NCI-H446 (cell line): ENCODE measurements around the gene BNIP2.
"Not testable (repeated sequence)": the region's sequence is repeated elsewhere in the genome, so short reads cannot be mapped to it uniquely, and the experiment has no call there.

ENCODE experiments used
- DNase-seq, 2 experiments: peaks; one replicate each; lab custom pipeline; 2025; lab: John Stamatoyannopoulos, UW

BNIP2 gene

GRCh38 chr15:59688423-59688781 lies 718 bp downstream of the BNIP2 start:
- DNase-seq = no peak

GRCh38 chr15:59687836-59688235 lies 1.3 kb downstream of the BNIP2 start:
- no peak for DNase-seq

GRCh38 chr15:59686389-59686788 lies 2.7 kb downstream of the BNIP2 start:
- DNase-seq = no peak

- no peak for DNase-seq
Observed at GRCh38 chr15:59685737-59686297, 3.3 kb downstream of the BNIP2 start.

GRCh38 chr15:59680870-59681269 lies 8.2 kb downstream of the BNIP2 start:
- no peak for DNase-seq

- no peak for DNase-seq
Observed at GRCh38 chr15:59680346-59680745, 8.8 kb downstream of the BNIP2 start.

- DNase-seq = no peak
Observed at GRCh38 chr15:59678620-59679019, 10.5 kb downstream of the BNIP2 start.

GRCh38 chr15:59678172-59678571 lies 10.9 kb downstream of the BNIP2 start:
- no peak for DNase-seq

GRCh38 chr15:59676565-59676964 lies 12.6 kb downstream of the BNIP2 start:
- DNase-seq = no peak

GRCh38 chr15:59674361-59674877 lies 14.7 kb downstream of the BNIP2 start:
- no peak for DNase-seq

GRCh38 chr15:59668556-59668955 lies 20.6 kb downstream of the BNIP2 start:
- no peak for DNase-seq

- DNase-seq = no peak
Observed at GRCh38 chr15:59662260-59662659, 26.9 kb downstream of the BNIP2 start.

- DNase-seq = no peak
Observed at GRCh38 chr15:59659366-59659765, 29.8 kb downstream of the BNIP2 start.

GRCh38 chr15:59657635-59658125 lies 31.4 kb downstream of the BNIP2 start:
- no peak for DNase-seq

- peak; percentile 73 to 90 for DNase-seq
Observed at GRCh38 chr15:59656897-59657634, 32.1 kb downstream of the BNIP2 start, which contains the start of gene GTF2A2. Gene GTF2A2, minus strand, starts transcription at chr15:59657515. Its CDS starts 5,238 bp downstream, at chr15:59652277.

- no peak for DNase-seq
Observed at GRCh38 chr15:59654046-59654445, 35.1 kb downstream of the BNIP2 start.

GRCh38 chr15:59649603-59650002 lies 39.5 kb downstream of the BNIP2 start:
- no peak for DNase-seq

GRCh38 chr15:59647085-59647484 lies 42.0 kb downstream of the BNIP2 start:
- DNase-seq = no peak

GRCh38 chr15:59646277-59646676 lies 42.8 kb downstream of the BNIP2 start:
- no peak for DNase-seq

GRCh38 chr15:59645812-59646211 lies 43.3 kb downstream of the BNIP2 start:
- not testable (repeated sequence) for DNase-seq

- no peak for DNase-seq
Observed at GRCh38 chr15:59644756-59645155, 44.4 kb downstream of the BNIP2 start.

GRCh38 chr15:59642351-59642750 lies 46.8 kb downstream of the BNIP2 start:
- no peak for DNase-seq

- not testable (repeated sequence) for DNase-seq
Observed at GRCh38 chr15:59637507-59637906, 51.6 kb downstream of the BNIP2 start.
